CMK (cell line): ENCODE results near the gene MYO15A.

ENCODE experiments used
- DNase-seq: peaks from one replicate; pipeline ENCODE4 v3.0.0-alpha.2; 2010; ENCODE audit warnings: low read depth

The MYO15A gene

DNA sequence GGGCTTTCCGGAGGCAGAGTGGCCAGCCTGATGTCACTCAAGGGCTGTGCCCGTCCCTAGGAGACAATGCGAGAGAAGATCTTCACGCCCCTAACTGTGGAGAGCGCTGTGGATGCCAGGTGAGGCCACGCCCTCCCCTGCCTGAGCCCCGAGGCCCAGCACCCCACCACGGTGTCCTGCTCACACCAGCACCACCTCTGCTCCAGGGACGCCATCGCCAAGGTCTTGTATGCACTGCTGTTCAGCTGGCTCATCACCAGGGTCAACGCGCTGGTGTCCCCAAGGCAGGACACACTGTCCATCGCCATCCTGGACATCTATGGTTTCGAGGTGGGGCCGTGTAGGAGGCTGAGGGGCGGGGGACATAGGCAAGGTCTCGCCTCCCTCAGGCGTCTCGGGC is 27.8 kb downstream of the MYO15A start:
- DNase-seq, result no peak

DNA sequence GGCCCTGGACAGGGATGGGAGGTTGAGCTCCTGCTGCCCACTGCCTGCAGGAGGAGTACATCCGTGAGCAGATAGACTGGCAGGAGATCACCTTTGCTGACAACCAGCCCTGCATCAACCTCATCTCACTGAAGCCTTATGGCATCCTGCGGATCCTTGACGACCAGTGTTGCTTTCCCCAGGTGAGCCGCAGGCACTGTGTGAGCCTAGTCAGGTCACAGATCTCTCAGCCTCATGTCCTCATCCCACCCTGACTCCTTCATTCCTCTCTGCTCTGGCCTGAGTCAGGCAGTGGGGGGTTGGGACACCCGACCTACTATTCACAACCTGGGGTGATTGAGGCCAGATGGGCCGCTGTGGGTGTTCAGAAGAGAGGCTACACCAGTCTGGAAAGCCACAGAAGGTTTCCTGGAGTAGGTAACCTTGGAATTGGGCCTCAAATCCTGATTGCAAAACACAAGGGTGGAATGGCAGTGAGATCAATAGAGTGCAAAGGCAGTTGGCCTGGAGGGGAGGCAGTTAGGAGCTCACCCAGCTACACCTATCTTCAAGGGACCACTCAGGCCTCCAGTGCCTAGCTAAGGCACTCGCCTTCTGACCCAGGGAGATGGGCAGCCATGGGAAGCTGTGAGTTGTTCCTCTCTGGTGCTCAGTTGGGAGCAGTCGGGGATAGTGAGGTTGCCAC is 29.7 kb downstream of the MYO15A start:
- no peak for DNase-seq

DNA sequence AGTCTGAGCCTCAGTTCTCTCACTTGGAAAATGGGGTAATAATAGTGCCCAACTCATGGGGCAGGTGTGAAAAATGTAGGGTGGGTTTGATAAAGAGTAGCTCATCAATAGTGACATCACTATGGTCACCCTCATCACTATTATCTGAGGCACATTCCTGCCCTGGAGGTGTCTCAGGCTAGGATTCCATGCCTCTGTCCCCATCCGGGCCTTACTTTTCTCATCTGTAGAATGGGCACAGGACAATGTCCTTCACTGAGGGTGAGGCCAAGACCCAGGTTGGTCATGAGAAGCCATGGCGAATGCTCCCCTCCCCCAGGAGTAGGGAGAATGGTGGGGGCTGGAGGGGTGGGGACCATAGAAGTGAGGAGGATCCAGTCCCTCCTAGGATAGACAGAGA is 30.5 kb downstream of the MYO15A start:
- DNase-seq, result no peak

DNA sequence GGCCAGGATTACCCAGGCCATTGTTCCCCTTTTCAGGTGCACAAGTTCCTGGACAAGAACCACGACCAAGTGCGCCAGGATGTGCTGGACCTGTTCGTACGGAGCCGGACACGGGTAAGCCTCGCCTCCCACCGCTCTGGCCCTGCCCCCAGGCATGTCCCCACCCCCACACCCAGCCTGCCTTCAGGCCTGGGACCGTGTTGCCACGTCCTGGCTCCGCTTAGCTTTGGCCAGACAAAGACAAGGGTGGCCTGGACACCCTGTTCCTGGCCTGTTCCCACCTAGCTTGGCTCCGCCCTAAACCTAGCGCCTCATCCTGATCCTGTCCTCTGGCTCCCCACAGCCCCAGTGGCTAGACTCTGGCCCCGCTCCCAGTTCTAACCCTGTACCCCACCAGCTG is 30.9 kb downstream of the MYO15A start:
- no peak for DNase-seq

DNA sequence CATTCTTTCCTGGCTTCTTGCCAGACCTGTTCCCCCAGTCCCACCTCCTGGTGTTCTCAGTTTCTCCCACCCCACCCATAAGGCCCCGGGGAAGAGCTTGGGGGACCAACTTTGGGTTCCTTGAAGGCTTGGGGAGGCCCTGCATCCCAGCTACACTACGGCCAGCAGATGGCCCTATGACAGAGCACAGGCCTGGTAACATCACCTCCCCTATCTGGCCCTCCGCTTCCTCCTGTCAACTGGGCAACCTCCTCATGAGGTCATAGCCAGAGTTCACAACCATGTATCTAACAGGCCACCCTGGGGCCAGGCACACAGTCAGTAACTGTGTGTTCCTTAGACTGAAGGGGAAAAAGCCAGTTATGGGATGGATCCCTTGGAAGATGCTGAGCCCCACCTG is 31.4 kb downstream of the MYO15A start:
- no peak for DNase-seq

DNA sequence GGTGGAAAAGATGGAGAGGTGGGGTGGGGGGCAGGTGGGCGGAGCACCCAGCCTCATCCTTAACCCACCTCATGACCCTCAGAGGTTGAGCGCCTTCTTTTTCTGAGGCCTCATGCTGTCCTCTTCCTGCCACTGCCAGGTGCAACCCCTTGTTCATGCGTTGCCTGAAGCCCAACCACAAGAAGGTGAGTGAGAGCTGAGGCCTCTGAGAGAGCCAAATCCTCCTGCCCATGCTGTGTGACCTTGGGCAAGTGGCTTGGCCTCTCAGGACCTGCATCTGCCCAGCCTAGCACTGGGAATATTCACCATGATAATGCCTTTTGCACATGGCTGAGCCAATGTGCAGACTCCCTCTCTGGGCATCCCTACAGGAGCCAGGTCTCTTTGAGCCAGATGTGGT is 32.1 kb downstream of the MYO15A start:
- no peak for DNase-seq

DNA sequence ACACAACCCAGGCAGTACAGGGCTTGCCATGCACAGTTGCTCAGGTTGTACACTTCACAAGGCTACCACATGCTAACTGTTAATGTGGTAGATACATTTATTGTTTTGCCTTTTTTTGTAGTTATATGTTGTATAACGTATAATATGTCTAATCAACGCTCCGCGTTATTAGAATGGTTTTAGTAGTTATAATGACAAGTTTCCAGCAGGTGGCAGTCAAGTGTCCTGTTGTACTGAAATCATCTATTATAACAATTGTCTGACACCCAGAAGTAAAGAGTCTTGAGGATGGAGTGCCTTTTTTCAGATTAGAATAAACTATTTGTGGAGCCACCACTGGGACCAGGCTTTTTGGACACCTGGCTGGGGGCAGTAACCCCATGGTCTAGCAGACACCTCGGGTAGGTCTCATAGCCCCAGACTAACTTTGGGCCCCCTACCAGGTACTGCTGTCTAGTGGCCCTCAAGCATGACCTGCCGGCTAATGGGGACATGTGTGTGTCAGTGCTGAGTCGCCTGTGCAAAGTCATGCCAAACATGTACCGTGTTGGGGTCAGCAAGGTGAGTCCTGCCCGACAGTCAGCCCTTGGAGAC is 32.8 kb downstream of the MYO15A start:
- DNase-seq, result no peak

DNA sequence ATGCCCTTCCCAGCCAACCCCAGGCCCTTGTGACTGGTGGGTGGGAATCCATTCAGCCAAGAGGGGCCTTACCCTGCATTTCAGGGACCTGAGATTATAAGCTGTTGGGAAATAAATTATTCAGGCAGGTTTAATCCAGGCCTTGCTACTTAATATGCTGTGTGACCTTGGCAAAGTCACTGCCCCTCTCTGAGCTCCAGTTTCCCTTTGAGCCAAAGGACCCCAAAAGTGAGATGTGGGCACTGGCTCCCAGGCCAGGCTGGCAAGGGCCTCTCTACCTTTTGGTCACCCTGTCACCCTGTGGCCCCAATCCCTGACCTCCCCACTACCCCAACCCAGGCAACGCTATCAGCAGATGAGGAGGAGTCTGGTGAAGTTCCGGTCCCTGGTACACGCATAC is 33.9 kb downstream of the MYO15A start:
- DNase-seq, result no peak

DNA sequence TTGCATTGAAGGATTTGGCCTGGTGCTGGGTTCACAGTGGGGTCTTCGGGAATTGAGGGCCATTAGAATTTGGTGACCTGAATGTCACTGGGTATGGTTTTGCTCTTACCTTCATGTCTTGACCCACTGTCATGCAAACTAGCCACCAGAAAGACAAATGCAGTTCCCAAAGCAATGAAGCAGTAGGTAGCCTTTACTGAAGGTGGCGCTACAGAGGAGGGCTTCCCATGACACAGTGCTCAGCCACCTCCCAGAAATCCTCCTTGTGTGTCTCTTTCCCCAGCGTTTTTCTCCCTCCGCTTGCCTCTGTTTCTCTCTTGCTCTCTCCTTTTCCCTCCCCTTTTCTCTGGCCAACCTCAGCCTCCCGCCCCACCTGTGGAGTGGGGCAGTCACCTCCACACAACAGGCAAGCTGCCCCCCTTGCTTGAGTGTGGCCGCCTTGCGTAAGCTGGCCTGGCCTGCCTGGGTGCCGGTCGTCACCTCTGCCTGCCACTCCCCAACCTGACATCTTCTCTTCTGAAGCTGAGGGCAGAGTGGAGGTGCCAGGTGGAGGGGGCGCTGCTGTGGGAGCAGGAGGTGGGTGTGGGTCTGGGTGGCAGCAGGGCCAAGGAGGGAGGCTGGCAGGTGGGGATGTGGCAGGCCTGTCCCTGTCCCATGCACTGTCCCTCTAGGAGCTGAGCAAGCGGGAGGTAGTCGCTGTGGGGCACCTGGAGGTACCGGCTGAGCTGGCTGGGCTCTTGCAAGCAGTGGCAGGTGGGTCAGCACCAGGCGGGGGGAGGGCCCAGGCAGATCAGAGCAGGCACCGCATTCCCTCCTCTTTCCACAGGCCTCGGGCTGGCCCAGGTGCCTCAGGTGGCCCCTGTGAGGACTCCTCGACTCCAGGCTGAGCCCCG is 34.7 kb downstream of the MYO15A start:
- DNase-seq, result no peak

DNA sequence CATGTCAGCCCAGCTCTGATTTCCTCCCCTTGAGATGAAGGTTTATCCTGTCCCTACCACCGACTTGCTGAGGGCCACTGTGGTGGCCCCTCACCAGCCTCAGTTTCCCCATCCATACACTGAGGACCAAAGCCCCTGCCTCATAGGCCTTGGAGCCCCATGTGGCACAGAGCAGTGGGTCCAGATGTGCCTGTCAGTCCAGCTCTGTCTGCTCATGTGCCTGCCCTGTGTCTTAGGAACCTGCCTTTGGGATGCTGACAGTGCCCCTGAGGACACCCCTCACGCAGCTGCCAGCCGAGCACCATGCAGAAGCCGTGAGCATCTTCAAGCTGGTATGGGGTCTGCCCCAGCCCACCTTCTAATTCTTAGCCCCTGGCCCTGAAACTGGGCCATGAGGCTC is 35.7 kb downstream of the MYO15A start:
- DNase-seq, result no peak

DNA sequence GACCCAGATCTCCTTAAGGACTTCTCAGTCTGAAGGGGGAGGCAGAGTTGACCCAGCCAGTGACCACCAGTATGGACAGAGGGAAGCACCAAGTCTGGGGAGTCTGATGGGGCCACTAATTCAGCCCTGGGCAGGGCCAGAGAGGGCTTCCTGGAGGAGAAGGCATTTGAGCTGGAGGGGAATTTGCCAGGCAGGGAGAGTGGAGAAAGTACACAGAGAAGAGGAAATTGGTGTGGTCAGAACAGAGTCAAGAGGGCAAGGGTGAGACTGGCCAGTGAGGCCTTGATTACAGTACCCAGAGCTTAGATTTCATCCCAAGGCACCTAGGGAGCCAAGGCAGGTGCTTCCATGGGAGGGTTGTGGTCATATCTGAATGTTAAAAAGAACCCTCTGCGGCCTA is 36.3 kb downstream of the MYO15A start:
- no peak for DNase-seq

DNA sequence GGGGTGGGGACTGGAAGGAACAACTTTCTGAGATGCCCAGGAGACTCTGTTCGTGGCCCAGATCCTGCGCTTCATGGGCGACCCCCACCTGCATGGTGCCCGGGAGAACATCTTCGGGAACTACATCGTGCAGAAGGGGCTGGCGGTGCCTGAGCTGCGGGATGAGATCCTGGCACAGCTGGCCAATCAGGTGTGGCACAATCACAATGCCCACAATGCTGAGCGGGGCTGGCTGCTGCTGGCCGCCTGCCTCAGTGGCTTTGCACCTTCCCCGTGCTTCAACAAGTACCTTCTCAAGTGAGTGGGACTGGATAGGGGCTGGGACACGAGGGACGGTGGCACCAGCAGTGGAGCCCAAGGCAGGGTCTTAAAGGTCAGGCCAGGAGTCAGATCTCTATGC is 37.3 kb downstream of the MYO15A start:
- no peak for DNase-seq

DNA sequence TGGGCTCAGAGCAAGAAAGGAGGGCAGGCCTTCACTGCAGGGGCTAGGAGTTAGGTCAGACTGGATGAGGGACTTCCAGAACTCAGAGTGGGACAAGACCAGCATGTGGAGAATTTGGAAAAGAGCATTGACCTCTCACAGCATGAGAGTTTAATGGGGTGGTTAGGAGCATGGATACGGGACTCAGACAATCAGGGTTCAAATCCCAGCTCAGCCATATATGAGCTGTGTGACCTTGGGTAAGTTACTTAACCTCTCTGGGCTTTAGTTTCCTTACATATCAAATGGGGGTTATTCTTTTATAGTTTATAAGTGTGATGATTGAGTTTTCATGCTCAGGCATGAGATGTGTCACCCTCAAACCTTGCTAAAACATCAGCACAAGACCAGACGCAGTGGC is 37.7 kb downstream of the MYO15A start:
- no peak for DNase-seq

DNA sequence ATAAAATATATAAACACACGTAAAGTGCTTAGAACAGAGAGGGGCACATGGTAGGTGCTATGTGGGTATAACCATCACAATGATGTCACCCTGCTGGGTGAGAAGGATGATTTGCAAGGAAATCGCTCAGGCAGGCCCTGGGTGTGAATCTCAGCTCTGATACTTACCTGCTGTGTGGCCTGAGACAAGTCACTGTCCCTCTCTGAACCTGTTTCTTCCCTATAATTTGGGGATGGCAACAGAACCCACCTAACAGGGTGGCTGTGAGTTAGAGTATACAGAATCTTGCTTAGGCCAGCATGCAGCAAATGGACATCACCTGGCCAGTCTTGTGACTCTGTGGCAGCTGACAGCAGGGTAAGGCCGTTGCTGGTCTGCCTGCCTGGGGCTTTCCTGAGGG is 38.4 kb downstream of the MYO15A start:
- no peak for DNase-seq

DNA sequence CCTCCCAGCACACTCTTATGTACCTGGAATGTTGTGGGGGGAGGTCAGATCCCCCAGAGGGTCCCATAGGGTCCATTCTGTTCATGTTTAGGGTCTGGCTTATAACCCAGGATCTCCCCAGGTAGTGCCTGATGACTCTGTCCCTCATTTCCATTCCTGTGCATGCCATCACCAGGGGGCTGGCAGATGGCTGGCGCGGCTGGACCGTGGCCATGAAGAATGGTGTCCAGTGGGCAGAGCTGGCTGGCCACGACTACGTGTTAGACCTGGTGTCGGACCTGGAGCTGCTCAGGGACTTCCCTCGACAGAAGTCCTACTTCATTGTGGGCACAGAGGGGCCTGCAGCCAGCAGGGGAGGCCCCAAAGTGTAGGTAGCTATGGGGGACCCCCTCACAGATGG is 40.0 kb downstream of the MYO15A start:
- DNase-seq, result no peak

DNA sequence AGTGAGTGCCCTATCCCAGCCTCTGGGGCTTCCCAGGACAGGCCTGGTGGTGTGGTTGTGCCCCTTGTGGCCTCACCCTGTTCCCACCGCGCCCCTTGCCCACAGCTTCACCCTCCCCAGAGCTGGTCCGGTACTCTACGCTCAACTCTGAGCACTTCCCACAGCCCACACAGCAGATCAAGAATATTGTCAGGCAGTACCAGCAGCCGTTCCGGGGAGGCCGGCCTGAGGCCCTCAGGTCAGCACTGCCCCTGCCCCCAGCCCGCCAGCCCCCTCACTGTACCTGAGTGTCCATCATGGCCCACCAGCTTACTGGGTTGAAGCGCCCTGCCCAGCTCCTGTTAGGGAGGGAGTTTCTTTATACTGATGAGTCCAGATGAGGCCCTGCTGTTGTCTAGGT is 42.7 kb downstream of the MYO15A start:
- no peak for DNase-seq

DNA sequence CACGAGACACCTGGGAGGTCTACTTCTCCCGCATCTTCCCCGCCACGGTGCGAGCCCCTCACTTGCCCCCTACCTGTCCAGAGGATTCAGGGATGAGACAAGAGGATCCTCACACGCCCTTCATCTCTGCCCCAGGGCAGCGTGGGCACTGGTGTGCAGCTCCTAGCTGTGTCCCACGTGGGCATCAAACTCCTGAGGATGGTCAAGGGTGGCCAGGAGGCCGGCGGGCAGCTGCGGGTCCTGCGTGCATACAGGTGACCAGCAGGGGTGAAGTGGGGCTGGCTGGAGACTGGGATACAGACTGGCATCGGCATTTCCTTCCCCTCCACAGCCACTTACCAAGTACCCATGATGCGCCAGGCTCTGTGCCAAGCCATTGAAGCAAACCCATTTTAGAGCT is 46.6 kb downstream of the MYO15A start:
- no peak for DNase-seq

DNA sequence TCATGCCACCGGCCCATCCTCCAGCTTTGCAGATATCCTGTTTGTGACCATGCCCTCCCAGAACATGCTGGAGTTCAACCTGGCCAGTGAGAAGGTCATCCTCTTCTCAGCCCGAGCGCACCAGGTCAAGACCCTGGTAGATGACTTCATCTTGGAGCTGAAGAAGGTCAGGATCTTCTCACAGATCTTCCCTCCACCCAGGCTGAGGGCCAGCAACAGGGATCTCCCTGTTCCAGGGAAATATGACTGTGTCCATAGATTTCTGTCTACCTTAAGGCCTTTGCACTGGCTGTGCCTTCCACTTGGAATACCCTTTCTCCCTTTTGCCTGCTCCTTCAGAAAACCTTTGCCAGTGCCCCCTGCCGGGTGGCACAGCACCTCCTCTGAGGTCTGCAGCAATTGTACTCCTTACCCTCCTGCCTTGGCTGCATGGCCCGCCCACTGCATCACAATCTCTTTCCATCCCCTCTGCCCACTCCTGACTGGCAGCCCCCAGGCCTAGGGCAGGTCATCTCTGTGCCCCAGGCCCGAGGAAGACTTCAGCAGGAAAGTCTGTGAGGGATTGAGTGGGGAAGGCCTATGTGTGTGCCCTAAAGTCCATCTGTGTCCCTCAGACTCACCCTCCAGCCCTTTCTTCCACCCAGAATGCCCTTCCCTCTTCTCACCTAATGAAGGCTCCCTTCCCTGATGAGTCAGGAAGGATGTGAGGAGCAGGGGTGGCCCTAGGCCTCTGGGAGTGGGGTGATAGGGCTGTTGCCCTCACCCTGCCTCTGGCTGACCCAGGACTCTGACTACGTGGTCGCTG is 47.8 kb downstream of the MYO15A start:
- DNase-seq, result no peak

DNA sequence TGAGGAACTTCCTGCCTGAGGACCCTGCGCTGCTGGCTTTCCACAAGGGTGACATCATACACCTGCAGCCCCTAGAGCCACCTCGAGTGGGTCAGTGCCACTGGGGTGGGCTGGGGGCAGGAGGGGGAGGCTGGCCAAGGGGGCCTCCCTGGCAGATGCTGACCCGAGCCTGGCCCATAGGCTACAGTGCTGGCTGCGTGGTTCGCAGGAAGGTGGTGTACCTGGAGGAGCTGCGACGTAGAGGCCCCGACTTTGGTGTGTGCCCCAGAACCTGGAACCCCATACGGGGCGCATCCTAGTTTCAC is 48.4 kb downstream of the MYO15A start:
- no peak for DNase-seq

DNA sequence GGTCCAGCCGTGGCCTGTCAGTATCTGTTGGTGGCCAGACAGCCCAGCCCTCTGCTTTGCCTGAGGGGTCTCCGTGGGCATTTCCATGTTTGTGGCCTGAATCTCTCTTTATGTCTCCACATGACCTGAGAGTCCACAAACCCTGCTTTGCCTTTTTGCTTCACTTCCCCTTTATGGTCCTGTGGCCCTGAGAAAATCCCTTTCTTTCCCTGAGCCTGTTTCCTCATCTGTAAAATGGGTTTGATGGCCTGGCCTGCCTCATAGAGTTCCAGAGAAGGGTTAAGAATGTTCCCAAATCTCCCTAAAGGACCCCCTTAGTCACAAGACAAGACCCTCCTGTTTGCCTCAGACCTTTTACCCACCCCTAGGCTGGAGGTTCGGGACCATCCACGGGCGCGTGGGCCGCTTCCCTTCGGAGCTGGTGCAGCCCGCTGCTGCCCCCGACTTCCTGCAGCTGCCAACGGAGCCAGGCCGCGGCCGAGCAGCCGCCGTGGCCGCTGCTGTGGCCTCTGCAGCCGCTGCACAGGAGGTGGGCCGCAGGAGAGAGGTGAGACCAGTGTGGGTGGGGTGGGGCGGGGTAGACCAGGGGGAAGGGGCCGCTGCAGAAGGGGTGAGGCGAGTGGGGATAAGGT is 48.9 kb downstream of the MYO15A start:
- no peak for DNase-seq

DNA sequence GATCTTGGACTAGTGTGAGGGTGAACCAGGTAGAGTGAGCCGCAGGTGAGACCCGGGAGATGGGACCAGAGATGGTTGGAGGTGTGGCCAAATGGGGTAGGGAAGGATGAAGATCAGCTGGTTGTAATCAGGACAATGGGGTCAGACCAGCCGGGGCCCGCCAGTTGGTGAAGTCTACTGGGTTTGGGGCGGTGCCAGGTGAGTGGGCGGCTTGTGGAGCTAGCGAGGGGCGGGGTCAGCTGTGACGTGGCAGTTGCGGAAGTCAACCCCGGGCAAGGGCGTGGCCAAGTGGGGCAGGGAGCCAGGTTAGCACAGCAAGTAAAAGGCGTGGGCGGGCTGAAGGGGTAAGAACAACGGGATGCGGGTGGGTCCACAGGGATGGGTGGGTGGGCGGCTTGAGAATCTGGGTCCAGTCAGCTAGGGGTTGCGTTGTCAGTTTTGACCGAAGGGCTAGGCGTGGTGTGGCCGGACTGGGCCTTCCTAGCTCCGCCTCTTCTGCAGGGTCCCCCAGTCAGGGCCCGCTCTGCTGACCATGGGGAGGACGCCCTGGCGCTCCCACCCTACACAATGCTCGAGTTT is 49.6 kb downstream of the MYO15A start:
- peak; percentile 86 for DNase-seq
